Stimulated activated CD8-positive, alpha-beta memory T cell treated with anti-CD3 and anti-CD28 coated beads, Interleukin-12 subunit alpha, Interleukin-12 subunit beta, amount 100 ng/mL, for 1 hour (primary cell): ENCODE data around the gene ABR.
"Not testable (repeated sequence)": the region's sequence is repeated elsewhere in the genome, so short reads cannot be mapped to it uniquely, and the experiment has no call there.

Experiments used
- DNase-seq: peaks from one replicate; pipeline ENCODE4 v3.0.0-alpha.2; 2020; ENCODE audit warnings: low read depth

Gene ABR

DNA sequence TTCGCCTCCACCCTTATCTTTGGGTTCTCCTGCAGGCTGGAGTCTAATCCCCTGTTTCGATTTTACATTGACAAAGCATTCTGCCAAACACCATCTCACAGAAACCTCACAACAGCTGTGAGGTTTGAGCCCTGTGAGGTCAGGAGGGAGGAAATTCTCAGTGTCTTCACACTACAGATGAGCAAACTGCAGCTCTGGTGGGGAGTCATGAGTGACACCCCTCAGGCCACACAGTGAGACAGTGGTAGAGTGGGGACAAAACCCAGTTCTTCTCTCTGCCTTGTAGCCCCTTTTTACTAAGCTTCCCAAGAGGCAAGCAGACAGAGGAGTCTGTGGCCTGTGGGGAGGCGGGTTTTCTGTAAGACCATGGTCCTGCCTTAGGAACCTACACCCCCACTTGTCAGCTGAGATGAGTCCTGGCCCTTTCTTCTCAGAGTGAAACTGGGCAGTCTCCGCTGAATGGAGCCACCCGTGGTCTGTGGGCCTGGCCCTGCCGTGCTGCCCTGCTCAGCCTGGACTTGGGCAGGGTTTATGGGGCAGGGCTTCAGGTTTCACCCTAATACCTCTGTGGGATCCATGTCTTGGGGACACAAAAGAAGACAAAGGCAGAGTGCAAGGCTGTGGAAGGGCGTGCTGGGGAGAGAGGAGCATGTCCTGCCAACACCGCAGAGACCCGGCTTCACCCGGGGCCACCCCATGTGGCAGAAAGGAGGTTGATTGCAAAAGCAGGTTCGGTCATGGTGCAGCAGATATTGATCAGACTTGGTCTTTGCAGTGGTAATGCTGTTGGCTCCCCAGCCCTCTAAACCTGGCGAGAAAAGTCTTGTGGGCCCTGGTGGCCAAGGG is 59.0 kb downstream of the ABR start:
- no peak for DNase-seq

- no peak for DNase-seq
Measured at GRCh38 chr17:1119924-1120323, 59.9 kb downstream of the ABR start.

- DNase-seq, result no peak
Measured at GRCh38 chr17:1116602-1117001, 63.2 kb downstream of the ABR start.

- no peak for DNase-seq
Measured at GRCh38 chr17:1112875-1113274, 66.9 kb downstream of the ABR start.

DNA sequence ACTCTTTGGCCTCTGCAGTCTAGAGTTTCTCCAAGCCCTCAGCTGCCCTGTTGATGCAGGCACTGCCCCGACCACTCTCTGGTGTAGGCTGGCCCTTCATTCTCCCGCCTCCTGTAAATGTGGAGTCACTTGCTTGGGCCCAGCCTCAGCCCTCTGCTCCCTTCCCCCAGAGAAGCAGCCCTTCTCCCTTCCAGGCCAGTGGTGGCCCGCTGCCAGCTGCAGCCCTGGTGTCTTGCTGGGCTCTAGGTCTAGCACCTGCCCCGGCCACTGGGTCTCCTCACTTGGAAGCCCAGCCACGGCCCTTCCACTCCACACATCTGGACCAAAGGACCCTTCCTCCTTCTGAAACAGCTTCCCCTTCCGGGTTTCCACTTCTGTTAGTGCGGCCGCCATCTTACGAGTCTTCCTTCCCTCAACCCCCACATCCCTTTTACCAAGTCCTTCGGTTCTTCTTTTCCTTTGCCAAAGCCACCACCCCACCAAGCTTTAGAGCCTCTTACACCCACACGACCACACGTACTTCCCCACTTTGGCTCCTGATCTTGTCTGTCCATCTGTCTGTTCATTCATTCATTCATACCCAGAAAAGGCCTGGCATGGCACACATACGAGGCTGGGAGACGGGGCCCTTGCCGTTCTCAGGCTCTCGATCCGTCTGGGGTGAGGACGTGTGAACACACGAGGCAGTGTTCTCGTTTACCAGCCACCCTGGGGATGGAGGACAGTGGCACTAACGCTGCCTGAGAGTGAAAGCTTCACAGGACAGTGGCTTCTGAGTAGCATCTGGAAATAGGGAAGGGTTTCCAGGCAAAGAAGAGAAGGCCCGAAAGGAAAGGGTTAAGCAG is 68.0 kb downstream of the ABR start:
- DNase-seq, result no peak

- no peak for DNase-seq
Measured at GRCh38 chr17:1110862-1111598, 68.8 kb downstream of the ABR start.

- DNase-seq, result no peak
Measured at GRCh38 chr17:1110541-1110861, 69.3 kb downstream of the ABR start.

DNA sequence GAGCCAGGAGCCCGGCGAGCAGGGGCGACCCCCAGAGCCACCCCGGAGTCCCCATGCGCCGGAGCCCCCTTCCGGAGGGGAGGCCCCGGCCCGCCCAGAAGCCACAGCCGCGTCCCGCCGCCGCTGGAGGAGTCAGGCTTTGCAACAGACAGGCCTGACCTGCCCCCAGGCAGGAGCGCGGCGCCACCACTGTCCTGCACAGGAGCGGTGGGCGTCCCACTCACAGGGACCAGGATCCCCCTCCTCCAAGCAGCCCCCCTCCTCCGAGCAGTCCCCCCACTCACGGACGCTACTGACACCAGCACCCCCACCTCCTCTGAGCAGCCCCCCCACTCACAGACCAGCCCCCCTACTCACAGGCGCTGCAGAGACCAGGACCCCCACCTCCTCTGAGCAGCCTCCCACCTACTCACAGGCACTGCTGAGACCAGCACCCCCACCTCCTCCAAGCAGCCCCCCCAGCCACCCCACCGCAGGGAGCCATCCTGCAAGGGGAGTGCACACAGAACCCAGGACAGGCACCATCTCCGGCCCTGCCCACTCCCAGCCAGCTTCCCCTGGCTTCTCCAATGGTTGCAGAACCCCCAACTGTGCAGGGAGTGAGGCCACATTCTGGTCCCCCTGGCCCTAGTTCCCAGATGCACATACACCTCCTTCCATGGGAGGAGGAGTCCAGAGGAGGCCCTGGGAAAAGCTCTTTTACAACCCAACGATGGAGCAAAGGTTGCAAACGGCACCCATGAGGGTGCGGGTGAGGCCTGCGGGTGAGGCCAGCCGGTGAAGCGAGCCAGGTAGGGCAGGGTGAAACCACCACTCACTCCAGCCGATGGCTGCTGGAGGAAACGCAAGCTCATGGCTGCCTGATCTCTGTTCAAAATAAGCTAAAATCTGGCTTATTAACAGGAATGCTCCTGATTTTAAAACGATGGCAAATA is 69.9 kb downstream of the ABR start:
- no peak for DNase-seq

GRCh38 chr17:1108765-1109605 is 70.8 kb downstream of the ABR start:
- peak; percentile 43 for DNase-seq

DNA sequence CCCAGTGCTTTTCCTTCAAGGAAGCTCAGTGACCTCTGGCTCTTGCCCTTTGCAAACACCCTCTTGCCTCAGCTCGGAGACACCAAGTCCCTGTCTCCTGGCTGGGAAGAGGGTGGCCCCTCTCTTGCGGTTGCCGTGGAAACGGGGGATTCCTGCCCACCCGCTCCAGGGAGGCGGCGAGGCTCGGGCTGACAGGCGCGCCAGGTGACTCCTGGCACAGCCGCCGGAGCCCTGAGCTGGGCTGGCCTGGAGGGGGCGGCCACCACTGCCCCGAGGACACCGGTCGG is 71.4 kb downstream of the ABR start:
- no peak for DNase-seq

- no peak for DNase-seq
Measured at GRCh38 chr17:1107777-1108477, 71.9 kb downstream of the ABR start.

DNA sequence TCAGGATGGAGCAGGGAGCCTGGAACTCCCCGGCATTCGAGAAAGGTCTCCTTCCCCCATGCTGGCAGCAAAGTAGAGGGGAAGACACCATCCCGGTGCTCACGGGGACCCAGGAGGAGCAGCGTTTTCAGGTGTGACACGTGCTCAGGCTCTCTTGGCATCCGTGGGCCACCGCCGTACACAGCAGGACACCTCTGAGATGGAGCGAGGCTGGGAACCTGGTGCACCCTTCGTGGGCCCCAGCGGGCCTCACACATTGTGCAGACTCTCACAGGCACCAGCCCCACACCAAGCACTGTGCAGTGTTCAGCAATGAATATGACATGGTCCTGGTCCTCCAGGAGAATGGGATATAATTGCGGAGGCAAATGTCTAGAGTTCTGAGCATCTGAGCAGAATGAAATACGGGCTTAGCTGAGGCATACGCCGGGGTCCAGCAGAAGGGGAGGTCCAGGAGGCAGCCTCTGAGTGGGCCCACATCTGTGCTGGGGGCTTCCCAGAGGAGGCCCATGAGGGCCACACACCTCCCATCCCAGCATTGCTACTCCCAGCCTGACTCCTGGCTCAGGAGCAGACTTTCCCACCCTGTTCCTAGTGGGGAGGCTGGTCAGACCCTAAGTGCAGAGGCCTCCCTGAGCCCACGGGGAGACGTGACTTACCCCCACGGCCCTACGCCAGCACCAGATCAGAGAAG is 72.6 kb downstream of the ABR start:
- no peak for DNase-seq

DNA sequence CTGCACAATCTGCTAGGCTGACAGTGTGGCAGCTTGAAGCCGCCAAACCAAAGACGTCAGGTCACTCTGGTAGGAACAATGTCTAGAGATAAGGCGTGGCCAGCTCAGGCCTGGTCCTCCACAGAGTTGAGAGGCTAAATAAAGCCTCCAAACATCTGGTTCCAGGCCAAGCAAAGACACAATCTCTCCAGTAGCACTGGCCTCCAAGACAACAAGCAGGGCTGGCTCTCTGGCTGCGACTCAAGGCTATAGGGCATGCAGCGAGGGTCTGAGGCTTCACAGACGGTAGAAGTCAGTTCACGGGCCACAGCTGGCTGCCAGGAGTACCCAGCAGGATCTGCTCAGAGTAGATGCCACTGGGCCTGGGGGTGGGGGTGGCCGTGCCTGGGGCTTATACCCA is 75.6 kb downstream of the ABR start:
- DNase-seq, result no peak

DNA sequence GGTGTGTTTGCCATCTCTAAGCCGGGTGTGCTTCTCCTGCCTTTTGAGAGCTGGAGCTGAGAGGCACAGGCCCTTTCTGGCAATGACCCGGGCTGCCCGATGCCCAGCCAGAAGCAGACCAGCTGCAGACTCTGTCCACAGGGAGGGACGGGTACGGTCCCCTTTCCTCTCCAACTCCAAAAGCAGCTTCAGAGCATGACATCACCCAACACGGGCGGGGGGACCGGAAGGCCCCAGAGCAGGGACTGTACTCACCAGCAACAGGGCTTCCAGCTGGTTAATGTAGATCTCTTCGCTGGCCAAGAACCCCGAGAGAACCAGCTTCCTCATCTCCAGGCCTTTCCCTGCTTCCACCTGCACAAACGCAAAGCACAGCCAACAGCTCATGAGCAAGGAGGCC is 79.4 kb downstream of the ABR start:
- no peak for DNase-seq

DNA sequence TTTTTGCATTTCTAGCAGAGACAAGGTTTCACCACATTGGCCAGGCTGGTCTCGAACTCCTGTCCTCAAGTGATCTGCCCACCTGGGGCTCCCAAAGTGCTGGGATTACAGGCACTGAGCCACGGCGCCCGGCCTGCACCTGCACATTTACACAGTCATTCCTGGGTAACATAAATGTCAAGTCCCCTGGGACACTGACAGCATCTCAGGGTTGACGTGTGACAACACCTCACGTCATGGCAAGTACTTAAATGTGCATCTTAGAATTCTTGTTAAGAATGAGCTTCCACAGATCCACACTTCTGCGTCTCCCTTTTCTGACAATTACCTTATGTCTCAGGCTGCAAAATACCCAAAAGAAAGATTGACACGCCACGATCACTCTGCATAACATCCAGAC is 80.5 kb downstream of the ABR start:
- no peak for DNase-seq

DNA sequence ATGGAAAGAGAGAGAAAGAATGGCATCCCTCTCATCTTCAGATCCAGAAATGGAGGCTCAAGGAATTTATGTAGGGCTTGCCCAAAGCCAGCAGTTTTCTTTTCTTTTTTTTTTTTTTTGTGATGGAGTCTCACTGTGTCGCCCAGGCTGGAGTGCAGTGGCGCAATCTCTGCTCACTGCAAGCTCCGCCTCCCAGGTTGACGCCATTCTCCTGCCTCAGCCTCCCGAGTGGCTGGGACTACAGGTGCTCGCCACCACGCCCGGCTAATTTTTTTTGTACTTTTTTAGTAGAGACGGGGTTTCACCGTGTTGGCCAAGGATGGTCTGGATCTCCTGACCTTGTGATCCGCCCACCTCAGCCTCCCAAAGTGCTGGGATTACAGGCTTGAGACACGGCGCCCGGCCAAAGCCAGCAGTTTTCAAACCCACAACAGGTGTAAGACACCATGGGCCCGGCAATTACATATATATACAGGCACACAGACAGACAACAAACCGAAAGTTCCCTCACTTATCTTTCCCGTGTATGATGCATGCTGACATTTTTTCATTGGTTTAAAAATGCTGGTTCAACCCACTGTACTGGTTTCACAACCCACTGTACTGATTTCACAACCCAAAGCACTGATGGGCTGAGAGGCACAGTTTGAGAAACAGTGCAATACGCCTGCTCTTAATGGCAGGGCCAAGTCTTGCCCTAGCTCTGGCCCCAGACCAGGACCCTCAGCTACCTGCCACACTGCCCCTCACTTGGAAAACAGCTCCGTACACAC is 81.6 kb downstream of the ABR start:
- not testable (repeated sequence) for DNase-seq

- DNase-seq, result no peak
Measured at GRCh38 chr17:1096215-1096614, 83.6 kb downstream of the ABR start.

DNA sequence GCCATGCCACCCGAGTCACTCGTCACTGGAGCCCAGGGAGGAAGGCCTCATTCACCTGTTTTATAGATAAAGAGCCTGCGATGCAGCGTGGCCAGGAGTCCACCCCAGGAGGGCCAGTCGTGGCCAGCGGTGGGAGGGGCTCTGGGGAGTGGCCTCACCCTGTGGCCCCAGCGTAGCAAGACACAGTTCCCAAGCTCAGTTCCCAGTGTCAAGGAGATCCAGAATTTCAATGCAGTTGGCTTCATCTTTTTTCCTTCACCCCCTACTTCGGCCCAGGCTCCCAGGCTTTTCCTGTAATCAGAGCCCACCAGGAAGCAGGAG is 84.0 kb downstream of the ABR start:
- no peak for DNase-seq
